ENCODE results near the gene MYO5A.
A peak's percentile ranks its signal among the peaks of the same experiment; 100 is the strongest.
"Not testable (repeated sequence)": the region's sequence is repeated elsewhere in the genome, so short reads cannot be mapped to it uniquely, and the experiment has no call there.

The MYO5A gene

GRCh38 chr15:52512869-52513268, 15.8 kb downstream of the MYO5A start:
- DNase-seq (ENCODE audit: low read depth, low spot score); H3K4me3 ChIP-seq (ENCODE audit: low read length): not testable (repeated sequence)

DNA sequence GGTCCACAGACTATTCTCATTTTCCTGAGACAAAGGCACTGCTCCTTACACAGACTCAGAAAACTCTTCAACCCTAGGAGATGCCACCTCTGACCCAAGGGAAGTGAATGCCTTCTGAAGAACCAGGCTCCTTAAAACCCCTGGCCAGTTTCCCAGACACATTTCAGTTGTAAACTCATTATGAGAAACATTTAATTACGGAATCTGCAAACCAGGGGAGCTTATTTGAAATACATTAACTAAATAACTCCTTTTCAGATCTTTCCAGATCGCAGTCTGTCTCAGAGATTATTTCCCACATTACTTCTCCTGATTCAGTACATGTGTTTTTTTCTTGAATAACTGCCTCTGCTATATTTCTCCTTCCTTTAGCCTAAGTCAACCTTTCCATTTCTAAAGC, 17.6 kb downstream of the MYO5A start:
- no peak overlapping the region for H3K4me3 ChIP-seq (ENCODE audit: low read length)
- DNase-seq (ENCODE audit: low read depth, low spot score) = no peak

DNA sequence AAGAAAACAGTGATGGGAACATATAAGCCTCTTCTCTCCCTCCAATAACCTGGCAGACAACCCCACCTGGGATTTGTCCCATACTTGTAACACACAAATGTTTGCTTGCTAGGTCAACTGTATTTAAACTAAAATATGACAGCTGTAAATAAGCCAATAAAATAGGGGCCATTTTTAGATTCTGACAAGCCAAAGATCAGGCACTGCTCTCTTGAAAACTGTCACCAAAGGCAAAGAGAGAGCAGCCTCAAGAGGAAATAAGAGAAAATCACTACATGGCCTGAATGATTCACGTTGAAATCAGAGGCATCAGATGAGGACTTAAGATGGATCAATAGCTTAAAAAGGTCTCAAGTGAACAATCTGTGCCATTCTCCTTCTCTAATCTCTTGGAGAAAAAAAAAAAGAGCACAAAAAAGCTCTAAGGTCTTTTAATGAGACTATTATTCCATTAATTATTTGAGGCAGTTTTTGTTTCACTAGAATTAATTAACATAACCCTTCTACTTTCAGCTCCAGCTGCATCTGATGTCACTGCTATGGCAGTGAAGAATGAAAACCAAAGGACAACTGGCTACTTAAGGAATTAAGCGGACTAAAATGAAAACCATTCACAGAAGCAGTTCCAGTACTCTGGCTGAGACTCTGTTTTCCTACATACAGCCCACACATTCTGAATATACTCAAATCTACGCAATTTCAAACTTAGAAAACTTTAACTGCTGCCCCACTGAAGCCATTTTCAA, 19.0 kb downstream of the MYO5A start:
- no peak overlapping the region for H3K4me3 ChIP-seq (ENCODE audit: low read length)
- no peak for DNase-seq (ENCODE audit: low read depth, low spot score)

GRCh38 chr15:52506549-52506948, 22.1 kb downstream of the MYO5A start:
- DNase-seq (ENCODE audit: low read depth, low spot score) = no peak
- H3K4me3 ChIP-seq (ENCODE audit: low read length) = no peak overlapping the region

DNA sequence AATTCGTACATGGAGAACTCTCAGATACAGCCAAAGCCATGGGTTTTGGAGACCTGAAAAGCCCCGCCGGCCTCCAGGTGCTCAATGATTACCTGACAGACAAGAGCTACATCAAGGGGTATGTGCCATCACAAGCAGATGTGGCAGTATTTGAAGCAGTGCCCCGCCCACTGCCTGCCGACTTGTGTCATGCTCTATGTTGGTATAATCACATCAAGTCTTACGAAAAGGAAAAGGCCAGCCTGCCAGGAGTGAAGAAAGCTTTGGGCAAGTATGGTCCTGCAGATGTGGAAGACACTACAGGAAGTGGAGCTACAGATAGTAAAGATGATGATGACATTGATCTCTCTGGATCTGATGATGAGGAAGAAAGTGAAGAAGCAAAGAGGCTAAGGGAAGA, 23.5 kb downstream of the MYO5A start:
- DNase-seq (ENCODE audit: low read depth, low spot score) = no peak
- H3K4me3 ChIP-seq (ENCODE audit: low read length) = no peak overlapping the region

DNA sequence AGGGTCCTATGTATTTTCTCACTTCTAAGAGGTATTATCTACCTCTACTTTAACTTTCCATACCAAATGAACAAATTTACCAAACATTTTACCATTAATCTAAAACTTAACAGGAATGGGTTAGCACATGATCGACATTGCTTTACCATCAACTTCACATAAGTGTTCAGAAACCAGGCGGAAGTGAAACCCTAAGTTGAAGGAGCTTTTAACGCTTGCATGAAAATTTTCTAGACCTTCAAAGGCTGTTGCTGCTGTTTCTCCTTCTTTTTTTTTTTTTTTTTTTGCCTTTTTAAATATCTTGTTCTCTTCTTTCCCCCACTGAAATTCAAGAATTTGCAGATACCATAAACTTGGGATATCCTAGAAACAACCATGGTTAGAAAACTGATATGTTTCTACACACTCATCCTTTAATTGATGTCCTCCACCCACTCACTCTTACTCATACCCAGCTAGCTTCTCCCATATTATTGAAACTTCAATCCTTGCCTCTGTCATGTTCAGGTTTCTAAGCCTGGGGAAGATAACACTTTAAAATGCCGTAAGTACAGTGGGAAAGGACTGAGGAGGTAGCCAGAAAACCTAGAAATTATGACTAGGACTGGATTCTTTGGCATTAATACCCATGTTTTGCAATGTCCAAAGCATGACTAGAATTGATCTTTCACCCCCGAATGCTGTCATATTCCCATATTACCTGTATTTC, 24.7 kb downstream of the MYO5A start:
- DNase-seq (ENCODE audit: low read depth, low spot score) = no peak
- no peak overlapping the region for H3K4me3 ChIP-seq (ENCODE audit: low read length)

GRCh38 chr15:52502608-52503007, 26.1 kb downstream of the MYO5A start:
- no peak overlapping the region for H3K4me3 ChIP-seq (ENCODE audit: low read length)
- DNase-seq (ENCODE audit: low read depth, low spot score) = no peak

- DNase-seq (ENCODE audit: low read depth, low spot score) = no peak
- no peak overlapping the region for H3K4me3 ChIP-seq (ENCODE audit: low read length)
Measured at GRCh38 chr15:52499506-52499905, 29.2 kb downstream of the MYO5A start.

- no peak overlapping the region for H3K4me3 ChIP-seq (ENCODE audit: low read length)
- no peak for DNase-seq (ENCODE audit: low read depth, low spot score)
Measured at GRCh38 chr15:52498706-52499105, 30.0 kb downstream of the MYO5A start.

- no peak overlapping the region for H3K4me3 ChIP-seq (ENCODE audit: low read length)
- DNase-seq (ENCODE audit: low read depth, low spot score) = no peak
Measured at GRCh38 chr15:52496776-52497470, 31.8 kb downstream of the MYO5A start.

DNA sequence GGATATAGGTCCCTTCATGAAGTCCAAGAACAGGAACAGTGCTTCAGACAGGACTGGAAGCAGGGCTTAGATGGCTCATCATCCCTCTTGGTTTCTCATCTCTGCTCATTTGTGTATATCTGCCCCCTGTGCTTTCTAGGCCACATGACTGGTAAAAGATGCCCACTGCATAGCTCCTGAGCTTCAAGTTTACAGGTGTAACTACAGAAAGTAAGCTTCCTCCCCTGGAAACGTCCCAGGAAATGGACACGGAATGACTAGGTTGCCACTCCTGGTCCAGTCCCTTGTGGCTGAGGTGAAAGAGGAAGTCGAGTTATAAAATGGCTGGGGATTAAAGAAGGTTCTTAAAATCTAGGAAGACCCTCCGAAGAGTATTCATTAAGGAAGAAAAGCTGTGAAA, 32.5 kb downstream of the MYO5A start:
- no peak overlapping the region for H3K4me3 ChIP-seq (ENCODE audit: low read length)
- no peak for DNase-seq (ENCODE audit: low read depth, low spot score)

GRCh38 chr15:52495125-52495524, 33.6 kb downstream of the MYO5A start:
- no peak overlapping the region for H3K4me3 ChIP-seq (ENCODE audit: low read length)
- no peak for DNase-seq (ENCODE audit: low read depth, low spot score)

- H3K4me3 ChIP-seq (ENCODE audit: low read length) = no peak overlapping the region
- DNase-seq (ENCODE audit: low read depth, low spot score) = no peak
Measured at GRCh38 chr15:52493968-52494367, 34.7 kb downstream of the MYO5A start.

DNA sequence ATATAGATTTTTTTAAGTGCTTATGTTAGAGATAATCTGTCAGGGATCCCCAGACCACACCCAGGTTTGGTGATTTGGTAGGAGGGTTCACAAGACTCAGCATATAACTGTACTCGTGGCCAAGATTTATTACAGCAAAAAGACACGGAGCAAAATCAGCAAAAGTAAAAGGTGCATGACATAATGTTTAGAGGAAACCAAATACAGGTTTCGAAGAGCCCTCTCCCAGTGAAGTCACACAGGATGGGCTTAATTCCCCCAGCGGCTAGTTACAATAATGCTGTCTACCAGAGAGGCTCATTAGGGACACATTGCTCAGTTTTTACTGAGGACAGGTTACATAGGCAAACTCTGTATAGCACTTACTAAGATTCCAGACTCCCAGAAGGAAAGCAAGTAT, 36.5 kb downstream of the MYO5A start:
- no peak for DNase-seq (ENCODE audit: low read depth, low spot score)

DNA sequence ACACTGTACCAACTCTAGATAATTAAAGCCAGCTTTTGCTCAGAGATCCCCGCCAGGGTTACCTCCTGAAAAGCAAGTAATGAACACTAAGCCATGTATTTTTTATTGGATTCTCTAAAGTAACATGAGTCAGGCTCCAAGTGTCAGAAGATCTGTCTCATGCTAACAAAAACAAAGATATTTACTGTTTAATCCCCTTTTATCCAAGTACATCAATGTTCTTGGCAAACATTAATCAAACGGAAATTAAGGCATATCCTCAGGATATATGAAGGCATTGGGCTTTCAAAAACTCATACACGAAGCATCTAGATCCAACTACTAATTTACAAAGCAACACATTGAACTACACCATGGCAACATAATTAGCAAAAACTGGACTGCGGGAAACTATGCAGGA, 37.2 kb downstream of the MYO5A start:
- DNase-seq (ENCODE audit: low read depth, low spot score) = no peak
- H3K4me3 ChIP-seq (ENCODE audit: low read length) = no peak overlapping the region

More for the DNA sequence above, 36.5 kb downstream of the MYO5A start:
- no peak overlapping the region for H3K4me3 ChIP-seq (ENCODE audit: low read length)

- H3K4me3 ChIP-seq (ENCODE audit: low read length) = not testable (repeated sequence)
- peak; percentile 49 for DNase-seq (ENCODE audit: low read depth, low spot score)
Measured at GRCh38 chr15:52489430-52489829, 39.2 kb downstream of the MYO5A start.

DNA sequence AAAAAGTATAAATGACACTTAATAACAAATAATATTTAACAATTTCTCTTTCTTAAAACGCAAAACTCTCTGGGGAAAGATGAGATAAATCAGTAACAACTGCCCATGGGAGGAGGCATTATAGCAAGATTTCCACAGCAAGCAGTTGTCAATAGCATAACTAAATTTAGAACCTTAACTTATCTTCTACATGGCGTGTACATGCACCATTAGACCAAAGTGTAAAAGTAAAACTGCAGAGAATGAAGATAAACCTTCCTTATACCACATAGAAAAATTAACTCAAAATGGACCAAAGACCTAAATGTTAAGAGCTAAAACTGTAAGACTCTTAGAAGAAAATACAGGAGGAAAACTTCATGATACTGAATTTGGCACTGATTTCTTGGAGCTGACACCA, 39.9 kb downstream of the MYO5A start:
- H3K4me3 ChIP-seq (ENCODE audit: low read length) = no peak overlapping the region
- no peak for DNase-seq (ENCODE audit: low read depth, low spot score)

DNA sequence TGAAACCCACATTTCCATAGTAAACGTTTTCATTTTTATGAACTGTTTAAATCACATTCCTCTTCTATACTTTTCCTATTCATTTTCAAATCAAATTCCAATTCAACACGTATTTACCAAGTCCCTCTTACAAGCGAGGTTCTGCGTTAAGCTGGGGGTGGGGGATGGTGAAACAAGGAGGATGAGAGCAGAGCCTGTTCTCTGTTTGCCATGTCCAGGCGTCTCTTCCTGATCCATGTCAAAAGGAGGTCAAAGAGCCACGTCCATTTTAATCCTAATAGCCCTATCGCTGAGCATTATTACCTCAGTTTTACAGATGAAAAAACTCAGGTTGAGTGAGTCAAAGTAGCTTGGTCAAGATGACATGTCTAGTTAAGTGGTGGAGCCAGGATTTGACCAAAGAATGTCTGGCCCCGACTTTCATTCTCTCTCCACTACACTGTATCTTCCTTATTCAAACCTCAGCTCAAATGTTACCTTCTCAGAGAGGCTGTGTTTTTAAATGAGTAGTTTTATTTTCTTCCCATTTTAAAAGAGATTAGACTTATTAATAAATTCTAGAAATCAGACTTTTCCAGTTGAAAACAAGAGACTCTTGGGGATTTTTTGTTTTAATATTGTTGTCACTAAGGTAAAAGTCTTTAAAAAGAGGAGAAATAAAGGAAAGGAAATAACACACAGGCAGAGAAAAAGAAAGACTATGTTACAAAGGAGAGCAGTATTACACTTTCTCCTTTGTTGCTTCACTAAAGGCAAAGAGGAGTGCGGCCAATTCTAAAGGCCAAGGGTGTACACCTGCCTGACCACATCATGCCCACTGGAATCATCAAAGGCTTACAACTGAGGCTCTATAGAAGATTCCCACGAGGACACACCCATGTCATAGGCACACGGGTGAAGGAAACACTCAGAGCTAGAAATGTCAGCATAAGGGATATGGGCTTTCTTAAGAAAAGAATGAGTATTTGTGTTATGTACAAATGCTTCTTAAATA, 42.4 kb downstream of the MYO5A start:
- DNase-seq (ENCODE audit: low read depth, low spot score) = no peak
- H3K4me3 ChIP-seq (ENCODE audit: low read length) = no peak overlapping the region

- no peak for DNase-seq (ENCODE audit: low read depth, low spot score)
- H3K4me3 ChIP-seq (ENCODE audit: low read length) = no peak overlapping the region
Measured at GRCh38 chr15:52485290-52485689, 43.4 kb downstream of the MYO5A start.
